SK-N-SH treated with all-trans-retinoic acid at 6 μM for 48 hours (cell line): Measurements from ENCODE around the gene TECTB.

ENCODE experiments used
- ATAC-seq: fragments of 200-7000 bp; cut with Tn5 transposase; 3 replicates; pipeline ENCODE4 v1.9.1; 2020; ENCODE audit warnings: mild to moderate bottlenecking, moderate library complexity
- ARNTL ChIP-seq: fragments of 450-650 bp; formaldehyde crosslinking; IDR thresholded peaks from 2 replicates; pipeline ENCODE4 v1.5.0; 2020; ENCODE audit warnings: low read depth, mild to moderate bottlenecking, moderate library complexity, borderline replicate concordance
- BACH2 ChIP-seq: fragments of 250-450 bp; sonication (Bioruptor Pico); IDR thresholded peaks from 2 replicates; pipeline ENCODE4 v1.9.0; 2021; ENCODE audit warnings: mild to moderate bottlenecking, borderline replicate concordance
- CREB5 ChIP-seq: fragments of 250-450 bp; sonication (Bioruptor Pico); IDR thresholded peaks from 2 replicates; pipeline ENCODE4 v1.5.1; 2020; ENCODE audit warnings: low read depth, mild to moderate bottlenecking, moderate library complexity
- CSDC2 ChIP-seq: fragments of 250-450 bp; sonication (Bioruptor Pico); IDR thresholded peaks from 2 replicates; pipeline ENCODE4 v1.5.0; 2020; ENCODE audit warnings: mild to moderate bottlenecking, moderate library complexity
- CSRNP3 ChIP-seq: fragments of 250-450 bp; sonication (Bioruptor Pico); IDR thresholded peaks from 2 replicates; pipeline ENCODE4 v1.5.1; 2021; ENCODE audit warnings: mild to moderate bottlenecking, moderate library complexity
- ESRRG ChIP-seq: fragments of 250-450 bp; sonication (Bioruptor Pico); IDR thresholded peaks from 2 replicates; pipeline ENCODE4 v1.6.1; 2021; ENCODE audit warnings: mild to moderate bottlenecking
- GLIS3 ChIP-seq: fragments of 250-450 bp; sonication (Bioruptor Pico); IDR thresholded peaks from 2 replicates; pipeline ENCODE4 v1.5.0; 2020; ENCODE audit warnings: mild to moderate bottlenecking, moderate library complexity
- ISL1 ChIP-seq: fragments of 250-450 bp; sonication (Bioruptor Pico); IDR thresholded peaks from 2 replicates; pipeline ENCODE4 v2.1.2; 2022; ENCODE audit warnings: mild to moderate bottlenecking, moderate library complexity
- OSR1 ChIP-seq: fragments of 250-450 bp; sonication (Bioruptor Pico); IDR thresholded peaks from 2 replicates; pipeline ENCODE4 v1.8.0; 2022; ENCODE audit warnings: moderate library complexity, mild to moderate bottlenecking, inconsistent platforms
- PPARA ChIP-seq: fragments of 250-450 bp; sonication (Bioruptor Pico); IDR thresholded peaks from 2 replicates; pipeline ENCODE4 v1.5.0; 2020; ENCODE audit warnings: mild to moderate bottlenecking, borderline replicate concordance
- RARB ChIP-seq: fragments of 250-450 bp; sonication (Bioruptor Pico); IDR thresholded peaks from 2 replicates; pipeline ENCODE4 v1.8.0; 2021; ENCODE audit warnings: mild to moderate bottlenecking, moderate library complexity
- SNAI2 ChIP-seq: fragments of 250-450 bp; sonication (Bioruptor Pico); IDR thresholded peaks from 2 replicates; pipeline ENCODE4 v1.5.0; 2020; ENCODE audit warnings: mild to moderate bottlenecking, moderate library complexity
- TCF4 ChIP-seq: fragments of 250-450 bp; sonication (Bioruptor Pico); IDR thresholded peaks from 2 replicates; pipeline ENCODE4 v1.8.0; 2021; ENCODE audit warnings: mild to moderate bottlenecking, moderate library complexity, borderline replicate concordance
- TOX ChIP-seq: fragments of 250-450 bp; sonication (Bioruptor Pico); IDR thresholded peaks from 2 replicates; pipeline ENCODE4 v1.8.0; 2021; ENCODE audit warnings: mild to moderate bottlenecking, moderate library complexity, borderline replicate concordance
- ZC3H10 ChIP-seq: fragments of 250-450 bp; sonication (Bioruptor Pico); IDR thresholded peaks from 2 replicates; pipeline ENCODE4 v1.5.1; 2021; ENCODE audit warnings: mild to moderate bottlenecking, moderate library complexity
- ZFP3 ChIP-seq: fragments of 250-450 bp; sonication (Bioruptor Pico); IDR thresholded peaks from 2 replicates; pipeline ENCODE4 v1.5.0; 2020; ENCODE audit warnings: mild to moderate bottlenecking, moderate library complexity
- ZFP30 ChIP-seq: fragments of 450-650 bp; formaldehyde crosslinking; IDR thresholded peaks from 2 replicates; pipeline ENCODE4 v1.5.0; 2022; ENCODE audit warnings: mild to moderate bottlenecking, moderate library complexity
- ZNF565 ChIP-seq: fragments of 450-650 bp; formaldehyde crosslinking; conservative IDR thresholded peaks from 2 replicates; pipeline ENCODE4 v1.5.0; 2020; ENCODE audit warnings: low read depth, mild to moderate bottlenecking, moderate library complexity
- ZNF70 ChIP-seq: fragments of 450-650 bp; formaldehyde crosslinking; IDR thresholded peaks from 2 replicates; pipeline ENCODE4 v1.5.0; 2020; ENCODE audit warnings: mild to moderate bottlenecking, moderate library complexity
- ZNF8 ChIP-seq: fragments of 450-650 bp; formaldehyde crosslinking; IDR thresholded peaks from 2 replicates; pipeline ENCODE4 v1.5.0; 2020; ENCODE audit warnings: mild to moderate bottlenecking, moderate library complexity
- TF ChIP-seq, protein P1 (sequence below): fragments of 250-450 bp; sonication (Bioruptor Pico); IDR thresholded peaks from 2 replicates; pipeline ENCODE4 v1.8.0; 2020; ENCODE audit warnings: mild to moderate bottlenecking, moderate library complexity, borderline replicate concordance
- TF ChIP-seq, protein P2 (sequence below): fragments of 250-450 bp; sonication (Bioruptor Pico); IDR thresholded peaks from 2 replicates; pipeline ENCODE4 v1.8.0; 2021; ENCODE audit warnings: low read depth, mild to moderate bottlenecking, moderate library complexity, borderline replicate concordance

TECTB gene

DNA sequence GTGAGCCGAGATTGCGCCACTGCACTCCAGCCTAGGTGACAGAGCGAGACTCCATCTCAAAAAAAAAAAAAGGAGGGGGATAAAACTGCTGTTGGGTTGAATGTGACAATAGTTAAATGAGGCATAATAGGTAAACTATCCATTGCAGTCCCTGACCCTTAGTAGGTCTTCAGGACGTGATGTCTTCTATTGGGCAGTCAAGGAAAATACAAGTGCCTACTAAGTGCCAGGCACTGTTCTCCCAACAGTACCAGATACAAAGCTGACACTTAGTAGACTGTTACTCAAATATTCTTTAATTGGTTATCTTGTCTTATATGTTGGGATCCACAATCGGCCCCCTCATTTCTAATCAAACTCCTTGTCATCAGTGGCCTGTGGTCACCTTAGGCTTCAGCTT, 63.6 kb downstream of the TECTB start:
- no peak for ATAC-seq
- TF ChIP-seq ZFP30 (CRISPR knock-in tag) (no peak), TOX (CRISPR knock-in tag) (no peak), ZNF565 (CRISPR knock-in tag) (no peak), RARB (CRISPR knock-in tag) (no peak), ARNTL (CRISPR knock-in tag) (no peak)
- TF ChIP-seq, all 23 proteins: peak for 0

DNA sequence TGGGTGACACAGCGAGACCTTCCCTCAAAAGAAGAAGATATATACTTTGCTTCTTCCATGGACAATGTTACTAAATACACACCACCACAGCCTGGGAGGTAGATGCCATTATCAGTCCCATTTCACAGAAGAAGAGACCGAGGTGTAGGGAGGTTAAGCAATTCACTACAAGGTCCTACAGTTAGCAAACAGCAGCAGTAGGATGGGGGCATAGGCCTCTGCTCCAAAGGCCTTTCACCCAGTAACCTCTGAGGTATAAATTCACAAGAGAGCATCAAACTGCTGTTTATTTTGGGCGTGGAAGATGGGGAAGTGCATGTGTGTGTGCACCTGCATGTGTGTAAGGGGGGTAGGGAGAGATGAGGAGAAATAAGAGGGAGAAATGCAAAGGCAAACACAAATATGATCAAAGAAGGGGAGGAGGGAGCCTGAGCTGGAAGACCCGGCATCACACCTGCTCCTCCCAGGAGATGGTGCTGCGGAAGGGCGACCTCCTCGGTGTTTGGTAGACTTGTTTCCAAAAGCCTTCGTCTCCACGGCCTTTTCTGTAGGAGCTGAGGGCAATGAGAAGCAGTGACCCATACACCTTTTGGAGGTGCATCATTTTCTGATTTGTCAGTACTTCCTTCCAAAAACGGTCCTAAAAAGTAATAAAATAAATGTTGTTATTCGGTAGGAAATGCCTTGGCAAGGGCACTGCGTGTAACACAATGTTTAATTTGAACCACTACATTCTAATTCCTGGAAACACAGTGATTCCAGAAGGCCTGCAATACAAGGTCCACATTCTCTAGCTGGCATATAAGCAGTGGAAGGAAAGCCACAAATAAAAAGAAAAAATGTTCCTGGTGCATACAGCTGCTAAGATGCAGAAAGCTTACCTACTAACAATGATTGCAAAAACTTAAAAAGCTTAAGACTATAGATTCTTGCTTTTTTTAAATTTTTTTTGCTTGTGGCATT, 64.8 kb downstream of the TECTB start:
- TF ChIP-seq CSDC2 (CRISPR knock-in tag) (no peak), ZNF70 (CRISPR knock-in tag) (no peak), ZFP3 (CRISPR knock-in tag) (no peak), SNAI2 (CRISPR knock-in tag) (no peak), GLIS3 (CRISPR knock-in tag) (no peak), PPARA (CRISPR knock-in tag) (no peak), ARNTL (CRISPR knock-in tag) (no peak), ZNF565 (CRISPR knock-in tag) (no peak), BACH2 (CRISPR knock-in tag) (no peak), TCF4 (CRISPR knock-in tag) (no peak), CSRNP3 (CRISPR knock-in tag) (no peak), OSR1 (CRISPR knock-in tag) (no peak)
- ATAC-seq: no peak

GRCh38 chr10:112348759-112349158, 65.6 kb downstream of the TECTB start:
- ATAC-seq: no peak
- TF ChIP-seq, protein P1, sequence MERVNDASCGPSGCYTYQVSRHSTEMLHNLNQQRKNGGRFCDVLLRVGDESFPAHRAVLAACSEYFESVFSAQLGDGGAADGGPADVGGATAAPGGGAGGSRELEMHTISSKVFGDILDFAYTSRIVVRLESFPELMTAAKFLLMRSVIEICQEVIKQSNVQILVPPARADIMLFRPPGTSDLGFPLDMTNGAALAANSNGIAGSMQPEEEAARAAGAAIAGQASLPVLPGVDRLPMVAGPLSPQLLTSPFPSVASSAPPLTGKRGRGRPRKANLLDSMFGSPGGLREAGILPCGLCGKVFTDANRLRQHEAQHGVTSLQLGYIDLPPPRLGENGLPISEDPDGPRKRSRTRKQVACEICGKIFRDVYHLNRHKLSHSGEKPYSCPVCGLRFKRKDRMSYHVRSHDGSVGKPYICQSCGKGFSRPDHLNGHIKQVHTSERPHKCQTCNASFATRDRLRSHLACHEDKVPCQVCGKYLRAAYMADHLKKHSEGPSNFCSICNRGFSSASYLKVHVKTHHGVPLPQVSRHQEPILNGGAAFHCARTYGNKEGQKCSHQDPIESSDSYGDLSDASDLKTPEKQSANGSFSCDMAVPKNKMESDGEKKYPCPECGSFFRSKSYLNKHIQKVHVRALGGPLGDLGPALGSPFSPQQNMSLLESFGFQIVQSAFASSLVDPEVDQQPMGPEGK (CRISPR knock-in tag): no peak
- TF ChIP-seq TOX (CRISPR knock-in tag) (no peak), CSRNP3 (CRISPR knock-in tag) (no peak), GLIS3 (CRISPR knock-in tag) (no peak), ISL1 (no peak), CSDC2 (CRISPR knock-in tag) (no peak), ZNF70 (CRISPR knock-in tag) (no peak), ZFP30 (CRISPR knock-in tag) (no peak), ESRRG (no peak), ZC3H10 (CRISPR knock-in tag) (no peak)
- TF ChIP-seq, protein P2, sequence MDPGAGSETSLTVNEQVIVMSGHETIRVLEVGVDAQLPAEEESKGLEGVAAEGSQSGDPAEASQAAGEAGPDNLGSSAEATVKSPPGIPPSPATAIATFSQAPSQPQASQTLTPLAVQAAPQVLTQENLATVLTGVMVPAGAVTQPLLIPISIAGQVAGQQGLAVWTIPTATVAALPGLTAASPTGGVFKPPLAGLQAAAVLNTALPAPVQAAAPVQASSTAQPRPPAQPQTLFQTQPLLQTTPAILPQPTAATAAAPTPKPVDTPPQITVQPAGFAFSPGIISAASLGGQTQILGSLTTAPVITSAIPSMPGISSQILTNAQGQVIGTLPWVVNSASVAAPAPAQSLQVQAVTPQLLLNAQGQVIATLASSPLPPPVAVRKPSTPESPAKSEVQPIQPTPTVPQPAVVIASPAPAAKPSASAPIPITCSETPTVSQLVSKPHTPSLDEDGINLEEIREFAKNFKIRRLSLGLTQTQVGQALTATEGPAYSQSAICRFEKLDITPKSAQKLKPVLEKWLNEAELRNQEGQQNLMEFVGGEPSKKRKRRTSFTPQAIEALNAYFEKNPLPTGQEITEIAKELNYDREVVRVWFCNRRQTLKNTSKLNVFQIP (CRISPR knock-in tag): no peak

DNA sequence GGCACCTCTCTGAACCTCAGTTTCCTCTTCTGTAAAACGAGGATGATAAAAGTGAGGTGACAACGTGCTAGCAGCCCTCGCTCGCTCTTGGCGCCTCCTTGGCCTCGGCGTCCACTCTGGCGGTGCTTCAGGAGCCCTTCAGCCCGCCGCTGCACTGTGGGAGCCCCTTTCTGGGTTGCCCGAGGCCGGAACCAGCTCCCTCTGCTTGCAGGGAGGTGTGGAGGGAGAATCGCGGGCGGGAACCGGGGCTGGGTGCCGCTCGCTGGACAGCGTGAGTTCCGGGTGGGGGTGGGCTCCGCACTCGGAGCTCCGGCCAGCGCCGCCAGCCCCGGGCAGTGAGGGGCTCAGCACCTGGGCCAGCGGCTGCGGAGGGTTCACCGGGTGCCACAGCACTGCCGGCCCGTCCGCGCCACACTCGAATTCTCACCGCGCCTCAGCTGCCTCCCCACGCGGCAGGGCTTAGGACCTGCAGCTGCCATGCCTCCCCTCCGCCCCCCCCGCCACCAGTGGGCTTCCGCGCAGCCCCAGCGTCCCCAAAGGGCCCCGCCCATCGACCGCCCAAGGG, 66.4 kb downstream of the TECTB start:
- ATAC-seq: no peak
- TF ChIP-seq GLIS3 (CRISPR knock-in tag) (no peak), CSRNP3 (CRISPR knock-in tag) (no peak), RARB (CRISPR knock-in tag) (no peak), PPARA (CRISPR knock-in tag) (no peak), CSDC2 (CRISPR knock-in tag) (no peak), CREB5 (CRISPR knock-in tag) (no peak), ZNF8 (no peak), ISL1 (no peak)
- TF ChIP-seq, protein P1 (CRISPR knock-in tag): no peak
